ENCODE data around the gene PPP2R2D. TPM values are rescaled to one million over a fixed set of nuclear protein-coding genes. Genes with fewer than 3 reads are reported as not detected.
A peak's percentile ranks its signal among the peaks of the same experiment; 100 is the strongest.

The PPP2R2D gene
- total and polyA plus RNA-seq, 9 donors = 26.7 to 62.9 (median 42.0) TPM

DNA sequence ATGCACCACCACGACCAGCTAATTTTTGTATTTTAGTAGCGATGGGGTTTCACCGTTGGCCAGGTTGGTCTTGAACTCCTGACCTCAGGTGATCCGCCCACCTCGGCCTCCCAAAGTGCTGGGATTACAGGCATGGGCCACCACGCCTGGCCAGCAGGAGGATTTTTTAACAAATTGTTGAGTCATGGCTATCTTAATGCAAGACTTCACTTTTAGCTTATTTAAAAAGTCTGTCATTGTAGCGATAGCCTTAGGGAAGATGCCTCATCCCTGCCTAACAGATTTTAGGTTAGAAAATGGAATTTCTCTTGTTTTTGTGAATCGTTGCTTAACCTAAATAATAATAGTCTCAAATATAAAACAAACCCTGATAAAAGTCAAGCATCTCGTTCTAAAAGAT is 35.5 kb downstream of the PPP2R2D start:
- 86 to 91% (median 87%) methylated on average over 9 of the region's 9 CpGs for WGBS, 3 donors
- no peaks in the 10 kb centered on the region for H3K9me3 ChIP-seq
- no peaks in the 10 kb centered on the region for H3K27me3 ChIP-seq
- peaks cover 14% of the 10 kb centered on the region for H3K4me1 ChIP-seq (ENCODE audit: insufficient read depth)
- DNase-seq = no peak
- H3K27ac ChIP-seq = no peak overlapping the region
- TF ChIP-seq, protein P1, sequence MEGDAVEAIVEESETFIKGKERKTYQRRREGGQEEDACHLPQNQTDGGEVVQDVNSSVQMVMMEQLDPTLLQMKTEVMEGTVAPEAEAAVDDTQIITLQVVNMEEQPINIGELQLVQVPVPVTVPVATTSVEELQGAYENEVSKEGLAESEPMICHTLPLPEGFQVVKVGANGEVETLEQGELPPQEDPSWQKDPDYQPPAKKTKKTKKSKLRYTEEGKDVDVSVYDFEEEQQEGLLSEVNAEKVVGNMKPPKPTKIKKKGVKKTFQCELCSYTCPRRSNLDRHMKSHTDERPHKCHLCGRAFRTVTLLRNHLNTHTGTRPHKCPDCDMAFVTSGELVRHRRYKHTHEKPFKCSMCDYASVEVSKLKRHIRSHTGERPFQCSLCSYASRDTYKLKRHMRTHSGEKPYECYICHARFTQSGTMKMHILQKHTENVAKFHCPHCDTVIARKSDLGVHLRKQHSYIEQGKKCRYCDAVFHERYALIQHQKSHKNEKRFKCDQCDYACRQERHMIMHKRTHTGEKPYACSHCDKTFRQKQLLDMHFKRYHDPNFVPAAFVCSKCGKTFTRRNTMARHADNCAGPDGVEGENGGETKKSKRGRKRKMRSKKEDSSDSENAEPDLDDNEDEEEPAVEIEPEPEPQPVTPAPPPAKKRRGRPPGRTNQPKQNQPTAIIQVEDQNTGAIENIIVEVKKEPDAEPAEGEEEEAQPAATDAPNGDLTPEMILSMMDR (IDR thresholded peaks at IDR 0.05) = no peak
- TF ChIP-seq POLR2A (IDR thresholded peaks at IDR 0.05) (no peak), EP300 (IDR thresholded peaks at IDR 0.05) (no peak)
- intact Hi-C loops (cut with DNase I) = no loop called here
- no peaks in the 10 kb centered on the region for H3K36me3 ChIP-seq
- H3K4me3 ChIP-seq = no peak overlapping the region

DNA sequence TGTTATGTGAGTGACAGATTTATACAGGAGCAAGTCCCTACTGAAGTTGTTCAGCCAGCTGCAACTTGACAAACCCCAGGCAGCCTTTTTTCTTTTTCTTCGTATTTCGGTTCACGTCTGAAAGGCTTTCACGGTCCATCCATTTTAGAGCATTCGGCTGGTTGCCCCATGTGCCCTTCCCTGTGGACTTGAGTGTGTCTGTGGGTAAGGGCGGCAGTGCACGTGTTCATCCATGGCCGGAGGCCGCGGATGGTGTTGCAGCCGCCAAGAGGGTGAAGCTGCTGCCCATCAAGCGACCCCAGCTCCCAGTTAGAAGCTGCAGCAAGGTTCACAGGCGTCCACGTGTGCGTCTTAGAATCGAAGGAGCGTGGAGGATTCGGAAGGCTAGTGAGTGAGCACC is 35.9 kb downstream of the PPP2R2D start:
- Histone ChIP-seq H3K4me3 (no peak overlapping the region), H3K4me1 (ENCODE audit: insufficient read depth) (peaks cover 12% of the 10 kb centered on the region), H3K27me3 (no peaks in the 10 kb centered on the region), H3K9me3 (no peaks in the 10 kb centered on the region), H3K27ac (no peak overlapping the region), H3K36me3 (no peaks in the 10 kb centered on the region)
- WGBS, 3 donors = 93 to 96% (median 93%) methylated on average over 18 of the region's 18 CpGs
- TF ChIP-seq POLR2A (IDR thresholded peaks at IDR 0.05) (no peak), EP300 (IDR thresholded peaks at IDR 0.05) (no peak)
- TF ChIP-seq, protein P1 (IDR thresholded peaks at IDR 0.05) = no peak
- DNase-seq = peak in 1 of 5 donors; percentile 18
- intact Hi-C loops (cut with DNase I) = no loop called here

DNA sequence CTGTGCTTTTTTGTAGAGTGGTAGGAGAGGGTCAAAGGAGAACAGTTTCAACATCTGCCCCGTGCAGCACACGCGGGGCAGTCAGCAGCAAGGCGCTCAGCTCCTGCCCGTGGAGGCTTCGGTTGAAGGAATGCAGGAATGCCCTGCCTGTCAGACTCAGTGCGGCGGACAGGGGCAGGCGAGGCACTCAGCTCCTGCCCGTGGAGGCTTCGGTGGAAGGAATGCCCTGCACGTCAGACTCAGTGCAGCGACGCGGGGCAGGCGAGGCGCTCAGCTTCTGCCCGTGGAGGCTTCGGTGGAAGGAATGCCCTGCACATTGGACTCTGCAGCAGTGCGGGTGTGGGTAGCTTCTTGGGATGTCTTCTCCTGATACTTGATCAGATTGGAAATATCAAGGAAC is 37.0 kb downstream of the PPP2R2D start:
- Histone ChIP-seq H3K36me3 (no peaks in the 10 kb centered on the region), H3K9me3 (no peaks in the 10 kb centered on the region), H3K4me3 (no peak overlapping the region), H3K27me3 (no peaks in the 10 kb centered on the region), H3K27ac (no peak overlapping the region), H3K4me1 (ENCODE audit: insufficient read depth) (peaks cover 6% of the 10 kb centered on the region)
- DNase-seq = peak in 2 of 5 donors; percentile 8 to 28
- TF ChIP-seq, protein P1 (IDR thresholded peaks at IDR 0.05) = no peak
- TF ChIP-seq EP300 (IDR thresholded peaks at IDR 0.05) (no peak), POLR2A (IDR thresholded peaks at IDR 0.05) (no peak)
- 87 to 90% (median 88%) methylated on average over 20 of the region's 20 CpGs for WGBS, 3 donors
- intact Hi-C loops (cut with DNase I) = no loop called here

DNA sequence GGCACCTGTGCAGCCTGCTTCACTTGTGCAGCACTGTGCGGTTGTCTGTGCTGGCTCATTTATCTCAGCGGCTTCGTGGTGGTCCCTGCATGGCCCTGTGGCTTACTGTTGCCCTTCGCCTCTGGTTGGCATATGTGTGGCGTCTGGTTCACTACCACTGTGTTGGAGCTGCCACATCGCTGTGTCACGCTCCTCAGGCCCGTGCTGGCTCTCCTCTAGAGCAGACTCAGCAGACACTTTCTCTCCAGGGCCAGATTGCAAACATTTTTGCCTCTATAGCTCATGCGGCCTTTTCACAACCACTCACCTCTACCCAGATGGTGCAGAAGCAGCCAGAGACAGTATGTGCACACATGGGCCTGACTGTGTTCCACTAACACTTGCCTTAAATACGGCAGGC is 37.9 kb downstream of the PPP2R2D start:
- Histone ChIP-seq H3K4me1 (ENCODE audit: insufficient read depth) (peaks cover under 1% of the 10 kb centered on the region), H3K27ac (no peak overlapping the region), H3K36me3 (no peaks in the 10 kb centered on the region), H3K27me3 (no peaks in the 10 kb centered on the region), H3K9me3 (no peaks in the 10 kb centered on the region), H3K4me3 (no peak overlapping the region)
- WGBS, 3 donors = 95 to 97% (median 97%) methylated on average over 10 of the region's 10 CpGs
- peak in 1 of 5 donors; percentile 7 for DNase-seq
- intact Hi-C loops (cut with DNase I) = no loop called here
- TF ChIP-seq EP300 (IDR thresholded peaks at IDR 0.05) (no peak), POLR2A (IDR thresholded peaks at IDR 0.05) (no peak)
- TF ChIP-seq, protein P1 (IDR thresholded peaks at IDR 0.05) = no peak
